Cardiac muscle cell (in vitro differentiated cells and primary cell): ENCODE results near the gene HIPK3. TPM values are rescaled to one million over a fixed set of nuclear protein-coding genes. Genes with fewer than 3 reads are reported as not detected.

Experiments
- DNase-seq, 2 donors: peaks; one replicate each; pipeline versions ENCODE4 v3.0.0 to v3.0.0-alpha.2; 2010 to 2017; ENCODE audit warnings: low read depth in 1 of 2, low spot score in 1 of 2
- H3K27ac ChIP-seq: fragments of 200-600 bp; sonication (generic); 2 replicates; pipeline ENCODE4 v1.5.1; 2016
- H3K27me3 ChIP-seq: fragments of 200-600 bp; sonication (generic); 2 replicates; pipeline ENCODE4 v1.6.0; 2016; ENCODE audit warnings: control low read depth
- H3K36me3 ChIP-seq: fragments of 200-600 bp; sonication (generic); 2 replicates; pipeline ENCODE4 v1.5.1; 2016; ENCODE audit warnings: control low read depth
- H3K4me1 ChIP-seq: fragments of 200-600 bp; sonication (generic); 2 replicates; pipeline ENCODE4 v1.8.1; 2017; ENCODE audit warnings: low read depth, mild to moderate bottlenecking, mixed run types
- H3K4me3 ChIP-seq: fragments of 200-600 bp; sonication (generic); 2 replicates; pipeline ENCODE4 v1.5.1; 2016; ENCODE audit warnings: mild to moderate bottlenecking
- H3K9me3 ChIP-seq: fragments of 200-600 bp; sonication (generic); 2 replicates; pipeline ENCODE4 v1.5.1; 2017; ENCODE audit warnings: low read depth, mild to moderate bottlenecking, control low read depth
- CTCF ChIP-seq: IDR thresholded peaks from 2 replicates; pipeline ENCODE4 v1.5.1; 2012; ENCODE audit warnings: low read depth, mild to moderate bottlenecking, low read length
- polyA plus RNA-seq: library from polyadenylated mRNA; unstranded; fragments of >200 nt; fragmentation: Nextera tagmentation; extraction: Ambion mirVana; gene quantifications from 2 replicates; pipeline ENCODE4 v1.2.1, GENCODE V29; 2016
- total RNA-seq: library from RNA; depleted of rRNA; stranded (reverse); fragments of >200 nt; gene quantifications from 2 replicates; pipeline ENCODE4 v1.2.3, GENCODE V29; 2016

Gene HIPK3
- total and polyA plus RNA-seq, 2 experiments from 2014 or later: 56.6 to 179 TPM

- Histone ChIP-seq H3K4me3 (no peak overlapping the region), H3K36me3 (peaks cover 3% of the 10 kb centered on the region), H3K9me3 (no peaks in the 10 kb centered on the region), H3K4me1 (peaks cover 25% of the 10 kb centered on the region), H3K27me3 (no peaks in the 10 kb centered on the region), H3K27ac (peak overlapping the region; percentile 18)
- TF ChIP-seq CTCF: no peak
- no peak for DNase-seq
These were observed 24.6 kb downstream of the HIPK3 start for GRCh38 chr11:33281758-33282157.

GRCh38 chr11:33284818-33285217 lies 27.6 kb downstream of the HIPK3 start:
- TF ChIP-seq CTCF: no peak

GRCh38 chr11:33290319-33290718 lies 33.1 kb downstream of the HIPK3 start:
- H3K4me1 ChIP-seq: peaks cover 70% of the 10 kb centered on the region
- no peak for TF ChIP-seq CTCF
- H3K27ac ChIP-seq: peak overlapping the region; percentile 98

More at GRCh38 chr11:33284818-33285217, 27.6 kb downstream of the HIPK3 start:
- Histone ChIP-seq H3K9me3 (no peaks in the 10 kb centered on the region), H3K36me3 (peaks cover 14% of the 10 kb centered on the region), H3K4me3 (no peak overlapping the region), H3K4me1 (peaks cover 30% of the 10 kb centered on the region), H3K27ac (peak overlapping the region; percentile 51), H3K27me3 (no peaks in the 10 kb centered on the region)
- DNase-seq: no peak

GRCh38 chr11:33291004-33291777 lies 34.0 kb downstream of the HIPK3 start:
- Histone ChIP-seq H3K27ac (peak overlapping the region; percentile 98), H3K4me3 (peak overlapping the region; percentile 37)

More at GRCh38 chr11:33290319-33290718, 33.1 kb downstream of the HIPK3 start:
- Histone ChIP-seq H3K4me3 (peak overlapping the region; percentile 17), H3K9me3 (no peaks in the 10 kb centered on the region), H3K36me3 (peaks cover 24% of the 10 kb centered on the region), H3K27me3 (no peaks in the 10 kb centered on the region)
- DNase-seq: peak in 1 of 2 donors; percentile 42

GRCh38 chr11:33292311-33292710 lies 35.1 kb downstream of the HIPK3 start:
- TF ChIP-seq CTCF: no peak
- peak in 1 of 2 donors; percentile 63 for DNase-seq
- H3K27ac ChIP-seq: peak overlapping the region; percentile 98
- no peaks in the 10 kb centered on the region for H3K9me3 ChIP-seq
- peak overlapping the region; percentile 37 for H3K4me3 ChIP-seq
- peaks cover 15% of the 10 kb centered on the region for H3K36me3 ChIP-seq
- H3K4me1 ChIP-seq: peaks cover 63% of the 10 kb centered on the region
- no peaks in the 10 kb centered on the region for H3K27me3 ChIP-seq

More at GRCh38 chr11:33291004-33291777, 34.0 kb downstream of the HIPK3 start:
- Histone ChIP-seq H3K36me3 (peaks cover 24% of the 10 kb centered on the region), H3K9me3 (no peaks in the 10 kb centered on the region), H3K27me3 (no peaks in the 10 kb centered on the region), H3K4me1 (peaks cover 65% of the 10 kb centered on the region)
- TF ChIP-seq CTCF: no peak
- peak; percentile 29 to 92 for DNase-seq
